HL-60 (cell line): ENCODE data around the gene RHBG.

Experiments used
- POLR2AphosphoS5 ChIP-seq: IDR thresholded peaks from 2 replicates; pipeline ENCODE4 v1.6.1; 2012; ENCODE audit warnings: low read depth
- TF ChIP-seq, protein P1 (sequence below): IDR thresholded peaks from one replicate; pipeline ENCODE4 v1.5.1; 2011; ENCODE audit warnings: low read length, control low read depth, inconsistent platforms; ENCODE audit not compliant: insufficient read depth

GRCh38 chr1:156405670-156406069 is 36.7 kb downstream of the RHBG start:
- TF ChIP-seq POLR2AphosphoS5: no peak
- TF ChIP-seq, protein P1, sequence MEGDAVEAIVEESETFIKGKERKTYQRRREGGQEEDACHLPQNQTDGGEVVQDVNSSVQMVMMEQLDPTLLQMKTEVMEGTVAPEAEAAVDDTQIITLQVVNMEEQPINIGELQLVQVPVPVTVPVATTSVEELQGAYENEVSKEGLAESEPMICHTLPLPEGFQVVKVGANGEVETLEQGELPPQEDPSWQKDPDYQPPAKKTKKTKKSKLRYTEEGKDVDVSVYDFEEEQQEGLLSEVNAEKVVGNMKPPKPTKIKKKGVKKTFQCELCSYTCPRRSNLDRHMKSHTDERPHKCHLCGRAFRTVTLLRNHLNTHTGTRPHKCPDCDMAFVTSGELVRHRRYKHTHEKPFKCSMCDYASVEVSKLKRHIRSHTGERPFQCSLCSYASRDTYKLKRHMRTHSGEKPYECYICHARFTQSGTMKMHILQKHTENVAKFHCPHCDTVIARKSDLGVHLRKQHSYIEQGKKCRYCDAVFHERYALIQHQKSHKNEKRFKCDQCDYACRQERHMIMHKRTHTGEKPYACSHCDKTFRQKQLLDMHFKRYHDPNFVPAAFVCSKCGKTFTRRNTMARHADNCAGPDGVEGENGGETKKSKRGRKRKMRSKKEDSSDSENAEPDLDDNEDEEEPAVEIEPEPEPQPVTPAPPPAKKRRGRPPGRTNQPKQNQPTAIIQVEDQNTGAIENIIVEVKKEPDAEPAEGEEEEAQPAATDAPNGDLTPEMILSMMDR: no peak
